ENCODE data around the gene VSNL1.

VSNL1 gene

DNA sequence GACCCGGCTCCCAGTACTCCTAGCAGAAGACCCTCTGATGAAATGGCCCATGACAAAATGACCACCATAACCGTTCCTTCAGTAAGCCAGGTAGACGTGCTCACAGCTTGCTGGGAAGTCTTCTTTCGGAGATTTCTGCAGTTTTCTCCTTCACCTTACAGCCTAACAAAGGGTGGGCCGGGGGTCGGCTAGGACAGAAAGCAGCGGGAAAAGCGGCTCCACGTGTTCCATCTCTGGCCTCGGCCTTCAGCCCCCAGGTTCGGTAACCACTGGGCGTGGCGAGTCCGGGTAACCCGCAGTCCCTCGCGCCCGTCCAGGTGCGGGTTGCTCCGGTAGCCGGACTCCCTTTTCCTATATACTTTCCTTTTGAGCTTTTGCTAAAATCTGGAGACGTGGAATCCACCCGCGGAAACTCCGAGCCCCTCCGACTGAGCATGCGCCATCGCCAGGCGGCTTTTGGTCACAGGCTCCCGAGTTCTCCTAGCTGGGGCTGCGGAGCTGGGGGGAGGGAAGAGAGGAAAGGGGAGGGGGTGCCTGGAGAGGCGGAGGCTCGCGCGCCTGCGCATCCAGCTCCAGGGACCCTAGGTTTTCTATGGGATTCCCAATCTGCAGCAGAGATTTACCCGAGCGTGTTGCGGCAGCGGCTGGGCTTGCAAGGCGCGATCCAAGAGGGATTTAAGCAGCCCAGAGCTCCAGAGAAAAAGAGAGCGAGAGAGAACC, at the start of gene VSNL1:
TSS of gene VSNL1 (plus strand) at position 604 of the 720 bp plus-strand sequence. CDS start 51,379 bp downstream, outside the sequence.
- no peak for DNase-seq (ENCODE audit: low read depth in 2 of 2)

GRCh38 chr2:17495590-17495989, 44.9 kb upstream of the VSNL1 start:
- DNase-seq (ENCODE audit: low read depth in 2 of 2): no peak

DNA sequence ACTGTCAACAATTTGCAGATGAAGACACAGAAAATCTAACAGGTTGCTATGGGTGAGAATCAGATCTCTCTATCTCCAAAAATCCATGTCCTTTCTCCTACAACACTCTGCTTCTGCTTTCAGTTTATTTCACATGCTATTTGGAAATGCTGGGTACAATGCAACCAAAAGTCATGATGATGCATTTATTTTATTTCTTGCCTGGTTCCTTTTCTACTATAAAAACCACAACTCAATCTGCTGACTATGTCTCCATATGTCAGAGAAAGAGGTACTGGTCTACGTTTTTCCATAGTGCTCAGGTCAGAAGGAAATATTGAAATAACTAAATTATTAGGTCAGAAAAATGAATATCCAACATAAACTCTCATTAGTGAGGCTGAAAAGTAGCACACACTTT, 42.8 kb upstream of the VSNL1 start:
- no peak for DNase-seq (ENCODE audit: low read depth in 2 of 2)

- no peak for DNase-seq (ENCODE audit: low read depth in 2 of 2)
Measured at GRCh38 chr2:17506736-17507616, 33.5 kb upstream of the VSNL1 start.

DNA sequence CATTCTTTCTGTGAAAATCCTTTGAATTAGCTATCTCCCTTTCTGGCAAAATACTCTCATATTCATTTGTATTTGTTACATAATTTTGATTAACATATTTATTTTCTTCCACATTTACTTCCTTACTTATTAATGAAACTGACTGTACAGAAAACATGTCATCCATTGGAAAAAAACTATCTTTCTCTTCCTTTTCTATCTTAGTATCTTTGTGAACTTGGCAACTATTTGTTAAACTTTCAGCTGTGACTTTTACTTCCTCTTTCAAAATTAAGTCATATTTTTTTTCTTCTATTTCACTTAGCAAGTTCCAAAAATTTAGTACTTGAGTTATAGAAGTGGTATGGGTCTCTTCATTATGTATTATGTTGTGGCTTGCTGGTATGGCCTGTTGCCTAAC, 24.8 kb upstream of the VSNL1 start:
- DNase-seq (ENCODE audit: low read depth in 2 of 2): no peak

DNA sequence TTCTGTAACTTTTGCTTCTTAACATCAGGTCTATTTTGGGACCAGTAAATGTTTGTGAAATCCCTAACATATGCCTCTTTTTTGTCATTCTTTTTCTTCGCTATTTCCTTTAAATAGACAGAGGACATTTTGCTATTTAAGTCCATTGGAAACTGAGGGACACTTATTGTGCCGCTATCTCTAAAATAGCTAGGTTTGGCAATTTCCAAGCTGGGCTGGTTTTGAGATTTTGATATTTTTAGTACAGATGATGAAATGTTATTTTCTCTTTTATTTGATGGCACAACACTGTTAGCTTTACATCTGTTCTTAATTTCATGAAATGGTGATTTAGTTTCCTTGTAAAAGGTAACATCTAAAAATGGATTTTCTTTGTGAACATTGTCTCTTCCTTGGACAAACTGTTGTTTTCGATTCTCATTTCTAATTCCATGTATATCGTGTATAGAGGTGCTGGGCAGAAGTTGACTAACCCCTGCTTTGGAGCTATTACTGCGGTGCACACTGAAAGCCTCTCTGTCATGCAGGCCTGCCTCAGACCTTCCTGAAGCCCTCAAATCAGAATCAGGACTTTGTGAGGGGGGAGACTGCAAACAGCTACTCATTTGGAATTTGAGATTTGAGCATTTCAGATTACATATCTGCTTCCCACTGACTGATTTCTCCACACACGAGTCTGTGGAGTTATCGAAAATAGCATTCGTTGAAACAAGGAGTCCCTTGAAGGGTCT, 22.9 kb upstream of the VSNL1 start:
- DNase-seq (ENCODE audit: low read depth in 2 of 2): no peak

- DNase-seq (ENCODE audit: low read depth in 2 of 2): peak; percentile 9 to 45
Measured at GRCh38 chr2:17518212-17519154, 22.0 kb upstream of the VSNL1 start, which contains the start of gene RAD51AP2. Gene RAD51AP2, minus strand, starts transcription at chr2:17518440. Its CDS starts 25 bp downstream, at chr2:17518415.

DNA sequence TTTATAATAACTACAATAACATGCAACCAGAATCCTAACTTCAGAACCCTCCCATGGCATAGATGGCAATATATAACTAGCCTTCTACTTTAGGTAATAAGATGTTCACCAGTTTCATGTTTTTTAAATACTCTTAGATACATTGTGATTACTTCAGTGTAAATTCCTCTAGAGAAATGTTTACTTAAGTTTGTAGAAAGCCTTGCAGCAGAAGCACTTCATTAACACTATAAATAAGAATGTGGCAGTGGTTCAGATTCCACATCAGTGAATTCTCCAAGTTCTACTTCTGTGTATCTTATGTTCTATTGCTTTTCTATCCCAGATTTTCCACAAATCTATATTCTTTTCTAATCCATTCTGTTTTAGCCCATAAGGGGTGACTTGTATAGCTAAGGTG, 21.0 kb upstream of the VSNL1 start:
- no peak for DNase-seq (ENCODE audit: low read depth in 2 of 2)

GRCh38 chr2:17520761-17521160, 19.7 kb upstream of the VSNL1 start:
- no peak for DNase-seq (ENCODE audit: low read depth in 2 of 2)

DNA sequence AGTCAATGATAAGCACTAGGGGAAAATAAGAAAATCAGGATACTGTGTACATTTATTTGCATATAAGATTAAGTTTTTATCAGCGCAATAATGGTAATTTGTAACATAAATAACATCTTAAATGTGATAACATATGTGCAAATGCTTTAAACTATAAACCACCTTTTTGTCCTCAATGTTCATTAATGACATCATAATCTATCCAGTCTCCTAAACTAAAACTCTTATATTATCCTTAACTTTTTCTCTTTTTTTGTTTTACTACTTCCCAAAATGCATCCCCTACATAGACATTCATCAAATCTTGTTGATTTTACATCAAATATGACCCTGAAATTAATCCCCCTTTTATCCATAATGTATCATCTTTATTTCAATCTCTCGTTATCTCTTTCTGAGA, 18.9 kb upstream of the VSNL1 start:
- no peak for DNase-seq (ENCODE audit: low read depth in 2 of 2)

DNA sequence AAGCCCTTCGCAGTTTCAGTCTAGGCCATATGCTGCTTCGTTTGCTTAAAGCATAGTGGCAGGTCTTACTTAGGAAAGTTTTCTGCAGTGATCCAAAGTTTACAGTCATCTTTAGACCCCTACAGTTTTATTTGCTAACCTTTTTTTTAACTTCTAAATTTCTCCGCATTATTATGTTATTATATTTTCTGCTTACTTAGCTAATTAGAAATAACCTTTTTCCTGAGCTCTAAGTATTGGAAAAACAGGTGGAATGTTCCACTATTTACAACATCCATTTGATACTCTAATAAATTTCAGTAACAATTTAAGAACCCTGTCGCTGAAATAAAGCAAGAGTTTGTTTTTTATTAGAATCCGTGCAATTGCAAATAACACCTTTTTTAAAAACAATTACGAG, 18.2 kb upstream of the VSNL1 start:
- DNase-seq (ENCODE audit: low read depth in 2 of 2): no peak

GRCh38 chr2:17529771-17530170, 10.7 kb upstream of the VSNL1 start:
- no peak for DNase-seq (ENCODE audit: low read depth in 2 of 2)

DNA sequence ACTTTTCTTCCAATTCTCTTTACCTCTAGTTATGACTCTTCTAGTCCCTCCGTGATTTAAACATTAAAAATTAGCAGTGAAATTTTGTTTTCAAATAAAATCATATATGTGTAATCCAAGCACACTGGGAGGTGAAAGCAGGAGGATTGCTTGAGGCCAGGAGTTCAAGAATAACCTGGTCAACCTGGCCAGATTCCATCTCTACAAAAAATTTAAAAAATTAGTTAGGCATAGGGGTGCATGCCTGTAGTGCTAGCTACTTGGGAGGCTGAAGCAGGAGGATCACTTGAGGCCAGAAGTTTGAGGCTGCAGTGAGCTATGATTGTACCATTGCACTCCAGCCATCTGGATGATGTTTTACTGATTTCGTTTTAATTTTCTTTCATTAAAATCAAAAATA, 7.0 kb upstream of the VSNL1 start:
- DNase-seq (ENCODE audit: low read depth in 2 of 2): no peak

DNA sequence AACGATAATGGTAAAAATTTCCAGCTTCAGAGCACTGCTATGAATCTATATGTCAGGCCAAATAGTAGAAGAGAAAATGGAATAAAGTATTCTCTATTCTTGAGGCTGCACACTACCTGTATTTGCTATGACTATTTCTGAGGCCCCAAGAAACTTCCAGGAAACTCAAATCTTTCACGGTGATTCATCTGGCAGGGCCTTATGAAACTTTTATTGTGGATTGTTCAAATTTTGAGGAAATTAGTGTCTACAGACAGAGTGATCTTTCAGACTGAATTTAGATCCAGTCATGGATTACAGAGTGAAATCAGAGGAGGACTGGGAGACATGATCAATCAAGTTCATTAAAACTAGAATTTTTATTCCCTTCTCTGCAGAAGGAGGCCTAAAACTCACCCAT, 4.1 kb upstream of the VSNL1 start:
- DNase-seq (ENCODE audit: low read depth in 2 of 2): no peak

GRCh38 chr2:17538022-17538843, 2.3 kb upstream of the VSNL1 start:
- no peak for DNase-seq (ENCODE audit: low read depth in 2 of 2)

DNA sequence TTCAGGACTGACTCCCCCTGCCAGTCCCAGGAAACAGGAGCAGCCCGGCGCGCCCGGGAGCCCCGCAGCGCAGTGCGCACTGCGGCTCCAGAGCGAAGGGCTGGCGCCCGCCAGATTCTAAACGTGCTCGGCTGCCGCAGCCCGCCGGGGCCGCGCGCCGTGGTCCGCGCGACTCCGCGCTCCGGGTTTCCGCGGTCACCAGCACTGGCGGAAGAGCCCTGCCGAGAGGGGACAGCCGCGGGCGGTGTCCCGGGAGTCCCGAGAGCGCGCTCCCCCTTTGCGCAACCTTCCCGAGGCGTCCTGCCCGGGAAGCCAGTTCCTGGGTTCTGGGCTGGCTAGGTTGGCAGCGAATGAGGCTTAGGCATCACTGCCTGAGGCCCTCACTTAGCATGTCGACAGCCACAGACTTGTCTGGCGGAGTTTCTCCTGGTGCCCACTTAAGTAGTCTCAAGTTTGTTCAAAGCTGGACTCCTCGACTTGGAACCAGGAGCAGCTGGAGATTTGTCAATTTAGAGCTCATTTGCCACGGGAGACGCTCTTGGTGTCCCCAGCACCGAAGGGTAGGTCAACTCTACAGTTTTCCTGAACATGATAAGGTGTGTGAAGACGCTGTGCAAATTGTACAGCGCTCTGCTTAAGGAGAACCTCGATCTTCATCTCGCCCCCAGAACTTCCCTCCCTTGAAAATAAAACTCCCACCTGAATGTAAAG, 1.5 kb upstream of the VSNL1 start:
- DNase-seq (ENCODE audit: low read depth in 2 of 2): no peak

DNA sequence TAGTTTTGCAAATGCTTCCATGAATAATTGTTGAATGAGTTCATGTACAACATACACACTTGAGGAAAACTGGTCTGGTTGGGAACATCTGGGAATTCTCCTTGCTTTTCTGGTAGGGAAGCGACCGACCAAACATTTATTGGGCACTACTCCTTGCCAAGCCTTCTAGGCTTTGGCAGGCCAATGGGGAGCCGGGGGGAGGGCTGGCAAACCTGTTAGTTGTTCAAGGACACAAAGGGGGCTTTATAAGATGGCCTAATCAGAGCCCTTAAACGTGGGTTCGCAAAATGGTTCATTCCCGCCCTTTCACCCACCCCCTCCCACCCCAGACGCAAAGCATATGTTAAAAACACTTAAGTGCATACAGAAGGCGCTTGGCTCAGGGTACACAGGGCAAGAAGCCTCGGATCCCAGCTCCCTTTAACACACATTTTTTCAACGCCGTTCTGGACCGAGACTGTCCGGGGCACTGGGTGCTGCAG, 844 bp upstream of the VSNL1 start:
- no peak for DNase-seq (ENCODE audit: low read depth in 2 of 2)

DNA sequence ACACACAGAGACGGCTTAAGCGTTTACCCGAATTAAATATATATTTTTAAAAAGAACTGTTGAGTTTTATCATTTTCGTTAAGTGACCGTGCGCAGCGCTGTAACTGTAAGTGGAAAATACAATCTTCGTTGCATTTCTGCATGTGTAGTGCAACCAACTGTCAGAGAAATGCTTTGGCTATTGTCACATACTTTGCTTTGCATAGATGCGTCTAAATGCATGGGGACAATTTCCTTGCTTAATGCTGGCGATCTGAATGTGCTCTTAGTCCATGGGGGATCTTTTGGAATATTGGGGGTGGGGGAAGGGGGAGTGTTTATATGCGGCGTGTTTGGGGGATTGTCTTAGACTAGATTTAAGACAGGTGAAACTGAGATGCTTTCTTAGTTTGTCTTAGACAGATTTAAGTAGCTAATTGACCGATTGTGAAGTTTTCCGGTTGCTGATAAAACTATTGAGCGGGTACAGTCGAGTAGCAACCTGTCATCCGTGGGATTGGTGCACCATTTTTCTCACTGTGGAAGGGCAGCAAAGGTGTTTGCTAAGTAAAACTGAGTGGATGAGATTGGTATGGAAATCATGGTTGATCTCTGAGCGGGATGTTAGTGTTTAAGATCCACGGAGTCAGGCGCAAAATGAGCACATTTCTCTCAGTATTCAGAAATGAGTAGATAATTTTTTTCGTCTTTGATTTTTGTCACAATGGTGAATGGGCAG, 476 bp downstream of the VSNL1 start:
- DNase-seq (ENCODE audit: low read depth in 2 of 2): no peak

GRCh38 chr2:17541531-17541950, 1.0 kb downstream of the VSNL1 start:
- DNase-seq (ENCODE audit: low read depth in 2 of 2): no peak
